Measurements from ENCODE around the gene CWC27. TPM values are rescaled to one million over a fixed set of nuclear protein-coding genes. Genes with fewer than 3 reads are reported as not detected.

CWC27 gene
- polyA plus RNA-seq, 1 of the 3 experiments (the other 2 are of a cell fraction) = 6.6 TPM

DNA sequence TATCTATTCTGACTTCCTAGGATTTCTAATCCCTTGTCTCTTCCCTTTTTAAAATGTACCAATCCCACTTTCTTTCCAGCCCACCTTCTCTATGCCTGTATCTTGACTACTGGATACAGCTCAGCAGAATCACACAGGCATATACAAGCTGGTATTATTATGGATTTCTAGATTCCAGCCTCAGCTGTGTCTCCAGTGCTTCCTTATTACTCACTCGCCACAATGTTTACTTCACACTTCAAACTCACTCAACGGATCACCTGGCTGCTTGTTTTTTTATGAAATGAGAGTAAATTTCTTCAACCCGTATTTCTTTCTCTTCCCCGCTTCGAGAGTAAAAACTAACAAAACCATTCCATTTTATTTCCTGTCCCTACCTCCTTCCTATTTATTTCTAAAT, 38.8 kb downstream of the CWC27 start (continued):
- TF ChIP-seq, protein P1, sequence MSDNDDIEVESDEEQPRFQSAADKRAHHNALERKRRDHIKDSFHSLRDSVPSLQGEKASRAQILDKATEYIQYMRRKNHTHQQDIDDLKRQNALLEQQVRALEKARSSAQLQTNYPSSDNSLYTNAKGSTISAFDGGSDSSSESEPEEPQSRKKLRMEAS (IDR thresholded peaks at IDR 0.05; ENCODE audit: low read depth) = no peak
- TF ChIP-seq, protein P2, sequence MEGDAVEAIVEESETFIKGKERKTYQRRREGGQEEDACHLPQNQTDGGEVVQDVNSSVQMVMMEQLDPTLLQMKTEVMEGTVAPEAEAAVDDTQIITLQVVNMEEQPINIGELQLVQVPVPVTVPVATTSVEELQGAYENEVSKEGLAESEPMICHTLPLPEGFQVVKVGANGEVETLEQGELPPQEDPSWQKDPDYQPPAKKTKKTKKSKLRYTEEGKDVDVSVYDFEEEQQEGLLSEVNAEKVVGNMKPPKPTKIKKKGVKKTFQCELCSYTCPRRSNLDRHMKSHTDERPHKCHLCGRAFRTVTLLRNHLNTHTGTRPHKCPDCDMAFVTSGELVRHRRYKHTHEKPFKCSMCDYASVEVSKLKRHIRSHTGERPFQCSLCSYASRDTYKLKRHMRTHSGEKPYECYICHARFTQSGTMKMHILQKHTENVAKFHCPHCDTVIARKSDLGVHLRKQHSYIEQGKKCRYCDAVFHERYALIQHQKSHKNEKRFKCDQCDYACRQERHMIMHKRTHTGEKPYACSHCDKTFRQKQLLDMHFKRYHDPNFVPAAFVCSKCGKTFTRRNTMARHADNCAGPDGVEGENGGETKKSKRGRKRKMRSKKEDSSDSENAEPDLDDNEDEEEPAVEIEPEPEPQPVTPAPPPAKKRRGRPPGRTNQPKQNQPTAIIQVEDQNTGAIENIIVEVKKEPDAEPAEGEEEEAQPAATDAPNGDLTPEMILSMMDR (IDR thresholded peaks at IDR 0.05) = no peak

DNA sequence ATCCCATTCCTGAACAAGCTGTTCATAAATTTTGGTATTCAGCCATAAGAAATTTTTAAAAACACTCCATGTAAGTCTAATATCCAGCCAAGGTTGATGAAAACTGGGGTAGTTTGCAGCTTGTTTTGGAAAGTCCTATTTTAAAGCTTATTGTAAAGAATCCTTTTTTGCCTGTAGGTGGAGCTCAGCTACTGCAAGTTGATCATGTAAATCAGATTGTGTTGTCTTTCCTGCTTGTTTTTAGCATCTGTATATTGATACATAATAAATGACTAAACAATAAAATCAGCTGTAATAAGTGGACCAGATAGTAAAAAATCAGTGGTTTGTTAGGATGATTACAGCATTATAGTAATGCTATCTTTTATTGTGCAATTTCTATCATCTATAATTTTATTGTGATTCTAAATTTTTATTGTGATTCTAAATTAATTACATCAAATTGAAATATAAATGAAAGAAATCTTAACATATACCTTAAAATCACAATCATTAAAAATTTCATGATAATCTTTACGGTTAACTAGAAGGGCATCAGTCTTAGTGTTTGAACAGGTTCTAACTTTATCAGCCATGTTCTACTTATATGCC, 42.4 kb downstream of the CWC27 start:
- H3K36me3 ChIP-seq (replicated peaks in 1 of 2; ENCODE audit: control insufficient read depth in 1 of 2, insufficient read depth in 2 of 2, low read length in 1 of 2) = peaks cover 12 to 16% of the 10 kb centered on the region in 2 experiments
- TF ChIP-seq SMC3 (IDR thresholded peaks at IDR 0.05; ENCODE audit: low read depth, low read length) (peak; percentile 61), RAD21 (IDR thresholded peaks at IDR 0.05; ENCODE audit: low read length) (peak; percentile 92), GATA2 (CRISPR knock-in tag; IDR thresholded peaks at IDR 0.05) (0 out of 2 replicates have a peak, but pooled peaks have one; percentile 10)
- TF ChIP-seq, protein P3, sequence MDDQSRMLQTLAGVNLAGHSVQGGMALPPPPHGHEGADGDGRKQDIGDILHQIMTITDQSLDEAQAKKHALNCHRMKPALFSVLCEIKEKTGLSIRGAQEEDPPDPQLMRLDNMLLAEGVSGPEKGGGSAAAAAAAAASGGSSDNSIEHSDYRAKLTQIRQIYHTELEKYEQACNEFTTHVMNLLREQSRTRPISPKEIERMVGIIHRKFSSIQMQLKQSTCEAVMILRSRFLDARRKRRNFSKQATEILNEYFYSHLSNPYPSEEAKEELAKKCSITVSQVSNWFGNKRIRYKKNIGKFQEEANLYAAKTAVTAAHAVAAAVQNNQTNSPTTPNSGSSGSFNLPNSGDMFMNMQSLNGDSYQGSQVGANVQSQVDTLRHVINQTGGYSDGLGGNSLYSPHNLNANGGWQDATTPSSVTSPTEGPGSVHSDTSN (IDR thresholded peaks at IDR 0.05) = no peak
- TF ChIP-seq, protein P4, sequence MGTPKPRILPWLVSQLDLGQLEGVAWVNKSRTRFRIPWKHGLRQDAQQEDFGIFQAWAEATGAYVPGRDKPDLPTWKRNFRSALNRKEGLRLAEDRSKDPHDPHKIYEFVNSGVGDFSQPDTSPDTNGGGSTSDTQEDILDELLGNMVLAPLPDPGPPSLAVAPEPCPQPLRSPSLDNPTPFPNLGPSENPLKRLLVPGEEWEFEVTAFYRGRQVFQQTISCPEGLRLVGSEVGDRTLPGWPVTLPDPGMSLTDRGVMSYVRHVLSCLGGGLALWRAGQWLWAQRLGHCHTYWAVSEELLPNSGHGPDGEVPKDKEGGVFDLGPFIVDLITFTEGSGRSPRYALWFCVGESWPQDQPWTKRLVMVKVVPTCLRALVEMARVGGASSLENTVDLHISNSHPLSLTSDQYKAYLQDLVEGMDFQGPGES (IDR thresholded peaks at IDR 0.05; ENCODE audit: low read depth, low read length) = no peak
- TF ChIP-seq, protein P2 (IDR thresholded peaks at IDR 0.05) = peak; percentile 86
- CTCF ChIA-PET = interaction anchor here (0.6 to 2.4 kb wide), 36 partner anchors 8 to 724 kb away, joined by 3 to 53 read pairs (median 4); partner anchors contain the start of gene ADAMTS6

More for the DNA sequence above, 42.4 kb downstream of the CWC27 start:
- 96% methylated on average over 1 of the region's 1 CpG for WGBS (ENCODE audit: low lambda C conversion rate)
- Histone ChIP-seq H3K27me3 (ENCODE audit: insufficient read depth) (no peaks in the 10 kb centered on the region), H2AFZ (ENCODE audit: low read depth) (no peak overlapping the region), H3K79me2 (ENCODE audit: insufficient read depth) (no peaks in the 10 kb centered on the region), H3K4me2 (no peak overlapping the region), H3K9me3 (peaks cover 8% of the 10 kb centered on the region; the same call in 1 of the 2 replicates), H4K20me1 (ENCODE audit: insufficient read depth) (no peaks in the 10 kb centered on the region), H3F3A (replicated peaks; ENCODE audit: insufficient read depth) (peaks cover 8% of the 10 kb centered on the region), H3K9ac (no peak overlapping the region), H3K4me3 (ENCODE audit: low read depth in 2 of 2, low read length in 1 of 2) (no peak overlapping the region; a peak in 1 of 4 replicates), H3K9me2 (no peaks in the 10 kb centered on the region), H3K4me1 (ENCODE audit: control insufficient read depth in 1 of 2, insufficient read depth in 2 of 2, low read depth in 1 of 2, low read length in 1 of 2) (peaks cover 0 to 5% of the 10 kb centered on the region in 2 experiments; a peak in 2 of 4 replicates), H3K27ac (ENCODE audit: low read depth in 2 of 2, low read length in 1 of 2) (no peak overlapping the region)
- POLR2A ChIA-PET = no interaction called here
- peak; percentile 9 for DNase-seq

Data from SK-N-SH (cell line).